Chondrocyte (in vitro differentiated cells): Measurements from ENCODE around the gene SSR4. TPM values are rescaled to one million over a fixed set of nuclear protein-coding genes. Genes with fewer than 3 reads are reported as not detected.

Experiments used
- DNase-seq: peaks from one replicate; pipeline ENCODE4 v3.0.0; 2021; ENCODE audit warnings: mixed read lengths, low spot score
- H3K27ac Mint-ChIP-seq: one replicate; pipeline ENCODE4 v1.8.0; 2021; ENCODE audit warnings: mild to moderate bottlenecking, moderate library complexity, mixed read lengths; ENCODE audit not compliant: unreplicated experiment
- H3K27me3 Mint-ChIP-seq: 2 replicates; pipeline ENCODE4 v1.8.0; 2021; ENCODE audit warnings: low read depth, mixed read lengths
- H3K36me3 Mint-ChIP-seq: 2 replicates; pipeline ENCODE4 v1.8.0; 2021; ENCODE audit warnings: low read depth, mixed read lengths
- H3K4me1 Mint-ChIP-seq: 2 replicates; pipeline ENCODE4 v1.8.0; 2021; ENCODE audit warnings: low read depth, mild to moderate bottlenecking, mixed read lengths
- H3K4me3 Mint-ChIP-seq: one replicate; pipeline ENCODE4 v1.8.0; 2021; ENCODE audit warnings: mild to moderate bottlenecking, moderate library complexity, mixed read lengths; ENCODE audit not compliant: unreplicated experiment
- H3K9me3 Mint-ChIP-seq: 2 replicates; pipeline ENCODE4 v1.8.0; 2021; ENCODE audit warnings: low read depth, mixed read lengths
- CTCF ChIP-seq: fragments of 200-600 bp; sonication (generic); IDR thresholded peaks from 2 replicates; pipeline ENCODE4 v1.5.0; 2021; ENCODE audit warnings: antibody characterized with exemption, mild to moderate bottlenecking, moderate library complexity
- total RNA-seq: library from RNA; stranded (reverse); gene quantifications from 3 replicates; pipeline ENCODE4 v1.2.1, GENCODE V29; 2021

Gene SSR4
- total RNA-seq, 1 donor from 2014 or later = 245 TPM

- peak; percentile 16 for TF ChIP-seq CTCF
- no peaks in the 10 kb centered on the region for H3K9me3 Mint-ChIP-seq
- no peak for DNase-seq
- H3K4me1 Mint-ChIP-seq = no peaks in the 10 kb centered on the region
- H3K27me3 Mint-ChIP-seq = no peaks in the 10 kb centered on the region
- H3K36me3 Mint-ChIP-seq = peaks cover 3% of the 10 kb centered on the region
- no peak overlapping the region for H3K27ac Mint-ChIP-seq
- no peak overlapping the region for H3K4me3 Mint-ChIP-seq
Measured at GRCh38 chrX:153782313-153782712, 12.2 kb upstream of the SSR4 start.

- H3K27ac Mint-ChIP-seq = no peak overlapping the region
- DNase-seq = no peak
- H3K36me3 Mint-ChIP-seq = peaks cover 5% of the 10 kb centered on the region
- H3K4me1 Mint-ChIP-seq = no peaks in the 10 kb centered on the region
- no peaks in the 10 kb centered on the region for H3K27me3 Mint-ChIP-seq
- H3K4me3 Mint-ChIP-seq = no peak overlapping the region
- H3K9me3 Mint-ChIP-seq = peaks cover 2% of the 10 kb centered on the region
- no peak for TF ChIP-seq CTCF
Measured at GRCh38 chrX:153782871-153783270, 11.6 kb upstream of the SSR4 start.

- Mint-ChIP-seq H3K4me3 (no peak overlapping the region), H3K27ac (no peak overlapping the region), H3K9me3 (peaks cover 2% of the 10 kb centered on the region), H3K27me3 (no peaks in the 10 kb centered on the region), H3K36me3 (peaks cover 5% of the 10 kb centered on the region), H3K4me1 (no peaks in the 10 kb centered on the region)
- DNase-seq = no peak
- TF ChIP-seq CTCF = no peak
Measured at GRCh38 chrX:153783378-153784013, 11.0 kb upstream of the SSR4 start.

DNA sequence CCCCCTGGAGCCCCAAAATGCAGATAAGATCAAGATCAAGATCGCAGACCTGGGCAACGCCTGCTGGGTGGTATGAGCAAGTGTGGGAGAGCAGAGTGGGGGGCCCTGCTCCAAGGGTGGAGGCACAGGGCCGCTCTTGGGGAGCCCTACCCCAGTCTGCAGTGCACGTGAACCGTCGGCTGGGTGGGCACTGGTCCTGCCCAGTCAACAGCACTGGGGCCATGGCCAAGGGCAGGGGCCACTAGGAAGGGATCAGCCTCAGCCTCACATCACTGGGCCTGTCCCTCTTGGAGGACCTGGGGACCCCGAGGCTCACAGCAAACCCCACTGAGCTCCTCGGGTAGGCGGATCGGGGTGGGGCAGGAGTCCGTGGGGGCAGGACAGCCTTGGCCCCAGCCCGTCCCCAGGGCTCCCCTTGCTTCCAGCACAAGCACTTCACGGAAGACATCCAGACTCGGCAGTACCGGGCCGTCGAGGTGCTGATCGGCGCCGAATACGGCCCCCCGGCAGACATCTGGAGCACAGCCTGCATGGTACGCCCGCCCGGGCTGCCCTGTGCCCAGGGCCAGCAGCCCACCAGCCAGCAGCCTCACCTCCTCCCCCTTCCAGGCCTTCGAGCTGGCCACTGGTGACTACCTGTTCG is 10.0 kb upstream of the SSR4 start:
- Mint-ChIP-seq H3K27ac (no peak overlapping the region), H3K4me3 (no peak overlapping the region), H3K36me3 (peaks cover 5% of the 10 kb centered on the region), H3K27me3 (no peaks in the 10 kb centered on the region), H3K9me3 (peaks cover 5% of the 10 kb centered on the region), H3K4me1 (no peaks in the 10 kb centered on the region)
- DNase-seq = no peak
- no peak for TF ChIP-seq CTCF

GRCh38 chrX:153786669-153787068 is 7.8 kb upstream of the SSR4 start:
- Mint-ChIP-seq H3K36me3 (peaks cover 5% of the 10 kb centered on the region), H3K9me3 (peaks cover 5% of the 10 kb centered on the region), H3K4me1 (no peaks in the 10 kb centered on the region), H3K27me3 (no peaks in the 10 kb centered on the region), H3K27ac (no peak overlapping the region), H3K4me3 (no peak overlapping the region)
- no peak for DNase-seq
- TF ChIP-seq CTCF = no peak
